Neutrophil (primary cell): ENCODE results near the gene ZNF18.
"Not testable (repeated sequence)": the region's sequence is repeated elsewhere in the genome, so short reads cannot be mapped to it uniquely, and the experiment has no call there.

Source experiments
- H3K27ac ChIP-seq: fragments of 200-600 bp; sonication (generic); 2 replicates; pipeline ENCODE4 v1.5.1; 2016; ENCODE audit warnings: mild to moderate bottlenecking, moderate library complexity
- H3K27me3 ChIP-seq: fragments of 200-600 bp; sonication (generic); 2 replicates; pipeline ENCODE4 v1.6.0; 2016; ENCODE audit warnings: mild to moderate bottlenecking
- H3K36me3 ChIP-seq: fragments of 200-600 bp; sonication (generic); 2 replicates; pipeline ENCODE4 v1.5.1; 2017
- H3K4me1 ChIP-seq, 2 experiments: fragments of 200-600 bp in 1 of 2; sonication (generic) in 1 of 2; 1 replicate in 1 of 2; 2 replicates in 1 of 2; pipeline versions ENCODE4 v1.5.1 to v1.6.1; 2013 to 2016; ENCODE audit warnings: low read depth in 1 of 2, low read length in 1 of 2, mild to moderate bottlenecking in 1 of 2, moderate library complexity in 1 of 2; ENCODE audit not compliant: control insufficient read depth in 1 of 2, insufficient read depth in 1 of 2
- H3K4me3 ChIP-seq, 2 experiments: fragments of 200-600 bp in 1 of 2; sonication (generic) in 1 of 2; 1 replicate in 1 of 2; 2 replicates in 1 of 2; pipeline ENCODE4 v1.5.1; 2013 to 2016; ENCODE audit warnings: low read depth in 1 of 2, low read length in 1 of 2, mild to moderate bottlenecking in 1 of 2, moderate library complexity in 1 of 2
- H3K9me3 ChIP-seq: fragments of 200-600 bp; sonication (generic); 2 replicates; pipeline ENCODE4 v1.5.1; 2016
- CTCF ChIP-seq: fragments of 200-600 bp; sonication (generic); IDR thresholded peaks from 2 replicates; pipeline ENCODE4 v1.5.1; 2016; ENCODE audit warnings: antibody characterized with exemption

The ZNF18 gene

DNA sequence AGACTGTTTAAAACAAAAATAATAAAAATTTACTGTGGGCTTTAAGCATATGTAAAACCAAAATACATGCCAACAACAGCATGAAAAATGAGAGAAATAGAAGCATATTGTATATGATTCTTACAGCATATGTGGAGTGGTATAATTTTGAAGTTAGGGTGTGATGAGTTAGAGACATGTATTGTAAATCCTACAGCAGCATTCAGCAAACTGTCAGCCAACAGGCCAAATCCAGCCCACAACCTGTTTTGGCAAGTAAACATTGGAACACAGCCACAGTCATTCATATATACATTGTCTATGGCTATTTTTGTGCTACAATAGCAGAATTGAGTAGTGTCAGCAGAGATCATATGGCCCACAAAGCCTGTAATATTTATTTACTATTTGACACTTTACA lies 42.3 kb downstream of the ZNF18 start:
- peaks cover 10% of the 10 kb centered on the region for H3K9me3 ChIP-seq
- no peak for TF ChIP-seq CTCF
- H3K36me3 ChIP-seq, result no peaks in the 10 kb centered on the region

GRCh38 chr17:11953924-11954323 lies 43.4 kb downstream of the ZNF18 start:
- Histone ChIP-seq H3K9me3 (peaks cover 10% of the 10 kb centered on the region), H3K4me1 (no peaks in the 10 kb centered on the region), H3K27ac (no peak overlapping the region), H3K27me3 (no peaks in the 10 kb centered on the region), H3K4me3 (no peak overlapping the region), H3K36me3 (no peaks in the 10 kb centered on the region)
- no peak for TF ChIP-seq CTCF

More for the DNA sequence above, 42.3 kb downstream of the ZNF18 start:
- Histone ChIP-seq H3K27ac (no peak overlapping the region), H3K4me3 (no peak overlapping the region), H3K27me3 (no peaks in the 10 kb centered on the region), H3K4me1 (no peaks in the 10 kb centered on the region)

- Histone ChIP-seq H3K9me3 (peaks cover 10% of the 10 kb centered on the region), H3K27me3 (no peaks in the 10 kb centered on the region), H3K27ac (no peak overlapping the region), H3K4me1 (no peaks in the 10 kb centered on the region), H3K36me3 (no peaks in the 10 kb centered on the region), H3K4me3 (no peak overlapping the region)
- no peak for TF ChIP-seq CTCF
Measured at GRCh38 chr17:11952610-11953009, 44.7 kb downstream of the ZNF18 start.

DNA sequence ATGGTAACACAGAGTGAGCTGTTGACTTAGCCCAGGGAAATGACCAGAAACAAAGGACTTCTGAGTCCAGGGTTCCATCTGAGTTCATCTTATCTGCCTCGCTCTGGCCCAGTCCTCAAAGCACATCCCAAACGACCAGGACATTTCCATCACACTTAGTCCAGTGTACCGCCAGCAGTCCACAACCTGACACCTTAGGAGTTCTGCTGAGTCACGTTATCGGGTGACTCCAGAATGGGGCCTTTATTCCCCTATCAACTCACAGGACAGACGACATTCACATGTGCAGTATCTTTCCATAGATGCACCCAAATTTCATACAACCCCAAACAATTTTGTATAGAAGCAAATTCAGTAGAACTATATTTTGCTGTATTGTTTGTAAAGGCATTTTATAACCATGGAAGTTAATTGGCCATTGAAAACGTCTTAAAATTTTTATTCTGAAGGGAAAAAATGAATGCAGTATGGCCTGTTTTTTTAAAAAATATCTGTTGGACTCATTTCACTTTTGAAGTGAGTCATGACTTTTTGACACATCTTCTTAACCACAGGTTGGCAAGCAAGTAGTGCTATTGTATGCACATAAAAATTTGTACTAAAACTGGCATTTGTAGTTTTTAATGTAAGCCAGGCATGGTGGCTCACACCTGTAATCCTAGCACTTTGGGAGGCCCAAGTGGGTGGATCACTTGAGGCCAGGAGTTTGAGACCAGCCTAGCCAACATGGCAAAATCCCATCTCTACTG lies 46.3 kb downstream of the ZNF18 start:
- H3K36me3 ChIP-seq, result no peaks in the 10 kb centered on the region
- H3K4me3 ChIP-seq, result no peak overlapping the region
- no peaks in the 10 kb centered on the region for H3K27me3 ChIP-seq
- H3K4me1 ChIP-seq, result no peaks in the 10 kb centered on the region
- H3K9me3 ChIP-seq, result peaks cover 10% of the 10 kb centered on the region
- H3K27ac ChIP-seq, result no peak overlapping the region
- no peak for TF ChIP-seq CTCF

- H3K9me3 ChIP-seq, result peaks cover 10% of the 10 kb centered on the region
- not testable (repeated sequence) for H3K4me1 ChIP-seq, H3K27me3 ChIP-seq, H3K36me3 ChIP-seq, H3K27ac ChIP-seq, H3K4me3 ChIP-seq
Measured at GRCh38 chr17:11949571-11949970, 47.7 kb downstream of the ZNF18 start.

DNA sequence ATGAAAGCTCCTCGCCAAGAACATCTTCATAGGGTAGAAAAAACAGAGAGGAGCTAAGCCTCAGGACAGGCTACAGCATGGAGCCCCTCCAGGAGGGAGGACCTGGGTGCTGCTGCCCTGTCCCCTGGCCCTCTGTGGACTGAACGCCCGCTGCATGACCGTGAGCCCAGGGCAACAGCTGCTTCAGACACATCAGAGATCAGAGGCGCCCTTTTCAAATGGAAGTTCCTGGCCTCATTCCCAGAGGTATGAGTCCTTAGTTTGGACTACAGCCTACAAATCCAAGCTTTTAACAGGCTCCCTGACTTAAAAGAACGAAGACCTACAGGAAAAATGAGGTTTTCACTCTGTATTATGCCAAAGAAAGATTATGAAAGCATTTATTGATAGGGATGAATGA lies 48.5 kb downstream of the ZNF18 start:
- no peak for TF ChIP-seq CTCF
- Histone ChIP-seq H3K27ac (no peak overlapping the region), H3K36me3 (no peaks in the 10 kb centered on the region), H3K4me1 (no peaks in the 10 kb centered on the region), H3K27me3 (no peaks in the 10 kb centered on the region), H3K9me3 (peaks cover 10% of the 10 kb centered on the region), H3K4me3 (no peak overlapping the region)
